HCT116 (cell line): ENCODE results near the gene KYNU. TPM values are rescaled to one million over a fixed set of nuclear protein-coding genes. Genes with fewer than 3 reads are reported as not detected.

Experiments
- ATAC-seq: fragments of 200-7000 bp; cut with Tn5 transposase; 2 replicates; pipeline ENCODE4 v1.9.1; 2020; ENCODE audit warnings: mild to moderate bottlenecking, moderate library complexity
- BruUV-seq: library from RNA; stranded (reverse); fragments of 400-500 nt; replicated peaks from 2 replicates; lab custom pipeline; 2021; lab: Mats Ljungman, UMichigan
- CTCF ChIA-PET: fragments of 300-600 bp; sonication (Branson Sonifier 250); formaldehyde crosslinking; loops from one replicate; lab custom pipeline; 2021; ENCODE audit warnings: antibody characterized with exemption; lab: Charles Lee
- POLR2A ChIA-PET: fragments of 300-600, 350-600 bp; sonication (Branson Sonifier 250); formaldehyde crosslinking; loops from one replicate; lab custom pipeline; 2021; ENCODE audit warnings: antibody characterized with exemption; lab: Charles Lee
- RAD21 ChIA-PET, 2 experiments: fragments of 300-600 bp; sonication (Branson Sonifier 250); formaldehyde crosslinking; loops; one replicate each; lab custom pipeline; 2023; ENCODE audit warnings: low total read pairs in 2 of 2; ENCODE audit not compliant: uncharacterized antibody in 2 of 2, unreplicated experiment in 2 of 2, low non-redundant PET in 1 of 2; lab: Charles Lee
- DNase-seq: peaks from one replicate; pipeline ENCODE4 v3.0.0-alpha.2; 2010; ENCODE audit warnings: low read depth, low spot score
- H2AFZ ChIP-seq: fragments of 200-600 bp; shearing (Covaris generic), sonication (generic); 2 replicates; pipeline ENCODE4 v1.6.1; 2017; ENCODE audit warnings: low read depth, mixed run types, mixed read lengths, antibody characterized with exemption, low read length; ENCODE audit not compliant: poor library complexity, severe bottlenecking
- H3K27ac ChIP-seq: 2 replicates; pipeline ENCODE4 v1.5.1; 2012; ENCODE audit warnings: low read depth, low read length
- H3K27me3 ChIP-seq: fragments of 200-600 bp; sonication (generic); 2 replicates; pipeline ENCODE4 v1.6.1; 2016; ENCODE audit warnings: mixed run types, low read length, mixed read lengths; ENCODE audit not compliant: insufficient read depth
- H3K36me3 ChIP-seq, 2 experiments: fragments of 200-500 bp in 1 of 2; fragments of 200-600 bp in 1 of 2; sonication (Bioruptor generic) in 1 of 2; sonication (generic) in 1 of 2; 2 replicates each; pipeline versions ENCODE4 v1.5.1 to v1.6.1; 2014 to 2016; ENCODE audit warnings: low read length in 2 of 2, inconsistent platforms in 1 of 2, mixed read lengths in 1 of 2, mixed run types in 1 of 2; ENCODE audit not compliant: insufficient read depth in 2 of 2, control insufficient read depth in 1 of 2
- H3K4me1 ChIP-seq, 2 experiments: fragments of 200-600 bp in 1 of 2; sonication (generic) in 1 of 2; 2 replicates each; pipeline versions ENCODE4 v1.5.1 to v1.6.1; 2012 to 2017; ENCODE audit warnings: low read length in 2 of 2, inconsistent platforms in 1 of 2, mild to moderate bottlenecking in 1 of 2, mixed read lengths in 1 of 2, mixed run types in 1 of 2, moderate library complexity in 1 of 2; ENCODE audit not compliant: insufficient read depth in 2 of 2, control insufficient read depth in 1 of 2
- H3K4me2 ChIP-seq: fragments of 200-600 bp; sonication (generic); 2 replicates; pipeline ENCODE4 v1.6.1; 2017; ENCODE audit warnings: mixed run types, low read length, mixed read lengths
- H3K4me3 ChIP-seq, 2 experiments: fragments of 200-600 bp in 1 of 2; sonication (generic) in 1 of 2; replicated peaks in 1 of 2; 2 replicates each; pipeline ENCODE4 v1.5.1; 2011 to 2016; ENCODE audit warnings: low read length in 2 of 2, control low read depth in 1 of 2, low read depth in 1 of 2, mild to moderate bottlenecking in 1 of 2, mixed read lengths in 1 of 2, mixed run types in 1 of 2
- H3K79me2 ChIP-seq: fragments of 200-600 bp; sonication (generic); 2 replicates; pipeline ENCODE4 v1.6.1; 2017; ENCODE audit warnings: mild to moderate bottlenecking, mixed run types, low read length, moderate library complexity, mixed read lengths; ENCODE audit not compliant: insufficient read depth
- H3K9ac ChIP-seq: fragments of 200-600 bp; sonication (generic); 2 replicates; pipeline ENCODE4 v1.6.1; 2016; ENCODE audit warnings: low read length, mixed read lengths
- H3K9me2 ChIP-seq: fragments of 200-600 bp; sonication (generic), shearing (Covaris generic); 2 replicates; pipeline ENCODE4 v1.6.1; 2017; ENCODE audit warnings: mixed run types, mild to moderate bottlenecking, moderate library complexity; ENCODE audit not compliant: insufficient read depth
- H3K9me3 ChIP-seq, 2 experiments: fragments of 200-500 bp in 1 of 2; fragments of 200-600 bp in 1 of 2; sonication (Bioruptor generic) in 1 of 2; sonication (generic) in 1 of 2; 2 replicates each; pipeline ENCODE4 v1.6.1; 2014 to 2017; ENCODE audit warnings: low read length in 2 of 2, mixed read lengths in 2 of 2, inconsistent platforms in 1 of 2, low read depth in 1 of 2, mild to moderate bottlenecking in 1 of 2, mixed run types in 1 of 2, moderate library complexity in 1 of 2; ENCODE audit not compliant: control insufficient read depth in 1 of 2, insufficient read depth in 1 of 2
- H4K20me1 ChIP-seq: fragments of 200-600 bp; sonication (generic), shearing (Covaris generic); 2 replicates; pipeline ENCODE4 v1.6.1; 2017; ENCODE audit warnings: mixed run types, mild to moderate bottlenecking, moderate library complexity; ENCODE audit not compliant: insufficient read depth
- ATF3 ChIP-seq: IDR thresholded peaks from 2 replicates; pipeline ENCODE4 v1.6.1; 2012
- ELF1 ChIP-seq: IDR thresholded peaks from 2 replicates; pipeline ENCODE4 v1.6.1; 2012; ENCODE audit warnings: low read depth, borderline replicate concordance
- MAX ChIP-seq: IDR thresholded peaks from 2 replicates; pipeline ENCODE4 v1.6.1; 2012
- RAD21 ChIP-seq: IDR thresholded peaks from 2 replicates; pipeline ENCODE4 v1.6.1; 2012; ENCODE audit warnings: low read depth, mild to moderate bottlenecking
- SRF ChIP-seq: IDR thresholded peaks from 2 replicates; pipeline ENCODE4 v1.6.1; 2012; ENCODE audit warnings: low read depth
- ZNF274 ChIP-seq: fragments of 200-500 bp; sonication (Bioruptor generic); IDR thresholded peaks from 2 replicates; pipeline ENCODE4 v1.6.1; 2014; ENCODE audit warnings: mild to moderate bottlenecking, low read depth, low read length, inconsistent platforms
- intact Hi-C: fragments of 100-400 bp; cut with micrococcal nuclease; formaldehyde crosslinking; loops from 2 replicates; pipeline ENCODE4 v1.10.0; 2022
- total RNA-seq: library from RNA; stranded (reverse); gene quantifications from one replicate; pipeline ENCODE4 v1.2.1, GENCODE V29; 2021; ENCODE audit not compliant: unreplicated experiment

The KYNU gene
- total RNA-seq, 1 experiment from 2014 or later: 0.22 TPM

- TF ChIP-seq SRF: no peak
- no peak for TF ChIP-seq MAX
- no peak for TF ChIP-seq ELF1
- TF ChIP-seq, all 23 proteins: peak for 0
- Histone ChIP-seq H2AFZ (no peak overlapping the region), H4K20me1 (no peaks in the 10 kb centered on the region), H3K4me3 (no peak overlapping the region), H3K27ac (no peak overlapping the region), H3K27me3 (no peaks in the 10 kb centered on the region), H3K9ac (no peak overlapping the region), H3K4me1 (no peaks in the 10 kb centered on the region), H3K36me3 (no peaks in the 10 kb centered on the region), H3K79me2 (no peaks in the 10 kb centered on the region), H3K9me3 (no peaks in the 10 kb centered on the region), H3K4me2 (no peak overlapping the region), H3K9me2 (no peaks in the 10 kb centered on the region)
- ChIA-PET POLR2A (no interaction called here), CTCF (interaction anchor here (0.9 kb wide), 1 partner anchor 29 kb away, joined by 3 read pairs; no protein-coding TSS in a partner anchor), RAD21 (no interaction called here)
- no TSS peak for BruUV-seq
- DNase-seq (no peak), ATAC-seq (no peak)
- intact Hi-C loops: no loop called here
Measured at GRCh38 chr2:143063612-143064200, 186.2 kb downstream of the KYNU start.

GRCh38 chr2:143068094-143068493 lies 190.6 kb downstream of the KYNU start:
- POLR2A ChIA-PET: no interaction called here
- H3K4me1 ChIP-seq: no peaks in the 10 kb centered on the region
- H3K4me2 ChIP-seq: no peak overlapping the region
- intact Hi-C loops: no loop called here
- CTCF ChIA-PET: no interaction called here
- no peaks in the 10 kb centered on the region for H4K20me1 ChIP-seq
- TF ChIP-seq SRF (no peak), ZNF274 (no peak), ATF3 (no peak), RAD21 (no peak)
- BruUV-seq: no TSS peak
- no peaks in the 10 kb centered on the region for H3K9me3 ChIP-seq
- no peaks in the 10 kb centered on the region; the same call in 1 of the 2 replicates for H3K9me2 ChIP-seq
- DNase-seq (no peak), ATAC-seq (no peak)
- H3K27me3 ChIP-seq: no peaks in the 10 kb centered on the region
- H3K27ac ChIP-seq: no peak overlapping the region
- RAD21 ChIA-PET: no interaction called here
- no peaks in the 10 kb centered on the region for H3K79me2 ChIP-seq
- no peak overlapping the region for H3K4me3 ChIP-seq
- no peak overlapping the region for H2AFZ ChIP-seq
- no peaks in the 10 kb centered on the region for H3K36me3 ChIP-seq
- no peak overlapping the region for H3K9ac ChIP-seq
